G401.6 (cell line): ENCODE data around the gene ST3GAL3.

Experiments used
- FAIRE-seq: peaks from 2 replicates; lab custom pipeline; 2012; peaks lifted over from hg19 to GRCh38; lab: Jason Lieb, UNC

The ST3GAL3 gene

GRCh38 chr1:43879414-43879813, 172.1 kb downstream of the ST3GAL3 start:
- no peak for FAIRE-seq

DNA sequence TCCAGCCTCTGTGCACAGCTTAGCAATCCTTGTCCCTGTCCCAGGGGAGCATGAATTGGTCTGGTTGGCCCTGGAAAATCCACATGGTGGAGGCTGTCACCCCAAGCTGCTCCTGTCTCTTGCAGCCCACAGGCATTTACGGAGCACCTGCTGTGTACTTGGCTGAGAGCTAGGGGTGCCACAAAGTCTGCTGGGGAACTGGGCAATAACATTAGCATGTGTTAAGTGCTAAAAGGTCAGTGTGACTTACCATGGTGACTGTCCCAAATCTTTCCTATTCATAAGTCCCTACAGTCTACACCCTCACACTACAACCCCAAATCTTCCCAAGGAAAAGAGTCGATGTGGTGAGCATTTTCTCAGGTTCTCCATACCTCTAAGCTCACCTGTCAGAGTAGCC, 172.7 kb downstream of the ST3GAL3 start:
- no peak for FAIRE-seq

GRCh38 chr1:43880604-43881003, 173.3 kb downstream of the ST3GAL3 start:
- FAIRE-seq, result no peak

GRCh38 chr1:43881415-43881814, 174.1 kb downstream of the ST3GAL3 start:
- FAIRE-seq, result no peak

- no peak for FAIRE-seq
Measured at GRCh38 chr1:43882763-43883162, 175.4 kb downstream of the ST3GAL3 start.

GRCh38 chr1:43883321-43883720, 176.0 kb downstream of the ST3GAL3 start:
- FAIRE-seq, result no peak

- FAIRE-seq, result no peak
Measured at GRCh38 chr1:43885279-43885801, 178.0 kb downstream of the ST3GAL3 start.

DNA sequence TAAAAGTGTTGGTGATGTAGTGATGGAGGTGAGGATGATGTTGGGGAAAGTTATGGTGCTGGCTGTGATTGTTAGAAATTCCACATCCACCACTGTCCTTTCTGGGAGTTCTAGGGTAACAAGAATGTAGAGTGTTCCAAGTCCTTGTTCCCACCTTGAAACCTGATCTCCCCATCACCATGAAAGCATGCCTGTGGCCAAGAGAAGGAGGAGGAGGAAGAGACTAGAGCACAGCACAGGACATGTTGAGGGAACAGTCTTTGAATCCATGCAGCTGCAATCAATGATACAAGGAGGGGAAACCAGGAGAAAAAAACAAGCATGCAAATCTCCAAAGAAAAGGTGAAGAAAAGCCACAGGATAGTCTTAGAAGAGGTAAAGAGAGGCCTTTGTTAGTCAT, 180.4 kb downstream of the ST3GAL3 start:
- FAIRE-seq, result no peak

DNA sequence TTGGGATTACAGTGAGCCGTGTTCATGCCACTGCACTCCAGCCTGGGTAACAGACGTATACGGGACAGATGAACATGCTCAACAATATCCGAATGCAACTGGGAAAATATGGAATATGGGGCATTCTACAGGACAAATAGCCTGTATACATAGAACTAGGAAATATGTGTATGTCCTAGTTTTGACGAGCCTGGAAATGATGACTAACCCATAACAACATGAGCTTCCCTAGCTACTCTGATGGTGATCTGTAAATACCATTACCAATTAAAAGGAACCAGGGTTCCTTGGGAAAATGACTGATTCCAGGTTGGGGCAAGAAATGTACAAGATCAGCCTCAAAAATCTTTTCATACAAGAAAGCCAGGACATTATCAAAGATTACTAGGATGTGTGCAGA, 183.5 kb downstream of the ST3GAL3 start:
- no peak for FAIRE-seq

DNA sequence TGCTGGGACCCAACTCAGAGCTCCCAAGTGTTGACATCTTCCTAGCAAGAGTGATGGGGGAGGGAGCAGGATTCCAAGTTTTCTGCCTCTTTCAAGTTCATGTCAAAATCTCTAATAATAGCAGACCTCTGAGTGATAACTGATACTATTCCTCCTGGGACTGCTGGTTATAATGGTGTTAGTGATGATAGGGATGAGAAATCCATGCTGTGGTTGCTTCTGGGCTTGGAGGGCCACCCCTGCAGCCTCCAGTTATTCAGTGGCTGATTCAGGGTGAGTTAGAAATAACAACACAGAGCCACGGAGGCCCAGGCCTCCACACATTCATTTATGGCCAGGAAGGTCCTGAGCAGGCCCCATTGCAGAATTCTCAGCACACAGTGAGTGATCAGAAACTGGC, 185.7 kb downstream of the ST3GAL3 start:
- no peak for FAIRE-seq

- FAIRE-seq, result no peak
Measured at GRCh38 chr1:43898981-43899380, 191.6 kb downstream of the ST3GAL3 start.

DNA sequence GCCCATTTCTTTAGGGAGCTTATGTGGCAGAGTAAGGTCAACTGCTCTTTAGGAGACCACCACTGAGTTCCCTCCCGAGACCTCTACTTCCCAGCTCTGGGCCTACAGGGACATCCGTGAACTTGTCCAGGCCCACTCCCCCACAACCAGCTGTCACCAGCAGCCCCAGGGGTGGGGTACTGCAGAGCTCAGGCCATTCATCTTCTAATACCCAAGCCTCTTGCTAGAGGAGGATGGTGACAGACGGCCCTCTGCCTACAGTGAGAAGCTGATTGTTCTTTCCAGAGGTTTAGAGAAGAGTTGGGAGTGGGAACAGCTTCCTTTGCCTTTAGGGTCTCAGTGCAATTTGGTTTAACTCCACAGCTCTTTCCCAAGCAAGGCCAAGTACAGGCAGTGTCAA, 193.1 kb downstream of the ST3GAL3 start:
- no peak for FAIRE-seq

- no peak for FAIRE-seq
Measured at GRCh38 chr1:43901196-43901961, 194.0 kb downstream of the ST3GAL3 start.

DNA sequence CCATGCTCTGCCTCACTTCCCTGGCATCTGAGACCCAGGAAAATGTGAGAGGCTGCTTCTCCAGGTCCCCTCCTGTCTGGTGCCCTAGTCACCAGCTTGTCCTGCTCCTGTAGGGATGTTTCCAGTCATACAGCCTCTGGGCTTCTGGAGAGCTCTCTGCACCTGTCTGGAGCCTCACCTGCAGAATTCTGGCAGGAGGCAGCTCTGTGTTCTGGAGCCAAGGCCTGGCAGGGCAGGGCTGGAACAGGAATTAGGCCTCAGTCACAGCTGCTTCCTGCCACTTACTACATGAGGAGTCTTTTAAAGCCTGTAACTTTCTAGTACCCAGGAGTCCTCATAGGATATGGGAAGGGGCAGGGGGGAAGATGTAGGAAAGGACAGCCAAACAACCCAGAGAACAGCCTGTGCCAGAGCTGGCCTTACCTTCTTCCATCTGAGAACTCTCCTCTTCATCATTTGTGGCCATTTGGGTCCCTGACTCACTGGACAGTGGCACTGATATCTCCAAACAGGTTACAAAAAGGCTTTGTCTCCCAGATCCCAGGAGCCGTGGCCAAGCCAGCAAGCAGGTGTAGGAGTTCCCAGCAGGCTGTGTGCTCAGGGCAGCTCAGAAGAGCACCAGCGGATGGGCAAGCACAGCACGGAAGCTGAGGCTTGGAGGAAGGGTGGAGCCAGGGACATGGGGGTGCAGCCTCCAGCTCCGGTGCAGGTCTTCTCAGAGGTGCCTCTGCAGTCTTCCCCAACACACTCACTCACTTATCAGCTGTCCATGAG, 194.9 kb downstream of the ST3GAL3 start:
- FAIRE-seq, result no peak

DNA sequence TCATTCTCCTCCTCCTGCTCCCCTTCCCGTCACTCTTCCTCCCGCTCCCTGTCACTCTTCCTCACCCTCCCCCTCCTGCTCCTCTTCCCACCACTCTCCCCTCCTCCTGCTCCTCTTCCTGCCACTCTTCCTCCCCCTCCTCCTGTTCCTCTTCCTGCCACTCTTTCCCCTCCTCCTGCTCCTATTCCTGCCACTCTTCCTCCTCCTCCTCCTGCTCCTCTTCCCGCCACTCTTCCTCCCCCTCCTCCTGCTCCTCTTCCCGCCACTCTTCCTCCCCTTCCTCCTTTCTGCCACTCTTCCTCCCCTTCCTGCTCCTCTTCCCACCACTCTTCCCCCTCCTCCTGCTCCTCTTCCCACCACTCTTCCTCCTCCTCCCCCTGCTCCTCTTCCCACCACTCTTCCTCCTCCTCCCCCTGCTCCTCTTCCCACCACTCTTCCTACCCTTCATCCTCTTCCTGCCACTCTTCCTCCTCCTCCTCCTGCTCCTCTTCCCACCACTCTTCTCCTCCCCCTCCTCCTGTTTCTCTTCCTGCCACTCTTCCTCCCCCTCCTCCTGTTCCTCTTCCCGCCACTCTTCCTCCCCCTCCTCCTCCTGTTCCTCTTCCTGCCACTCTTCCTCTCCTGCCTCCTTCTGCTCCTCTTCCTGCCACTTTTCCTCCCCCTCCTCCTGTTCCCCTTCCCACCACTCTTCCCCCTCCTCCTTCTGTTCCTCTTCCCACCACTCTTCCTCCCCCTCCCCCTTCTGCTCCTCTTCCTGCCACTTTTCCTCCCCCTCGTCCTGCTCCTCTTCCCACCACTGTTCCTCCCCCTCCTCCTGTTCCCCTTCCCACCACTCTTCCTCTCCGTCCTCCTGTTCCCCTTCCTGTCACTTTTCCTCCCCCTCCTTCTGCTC, 197.6 kb downstream of the ST3GAL3 start:
- no peak for FAIRE-seq

DNA sequence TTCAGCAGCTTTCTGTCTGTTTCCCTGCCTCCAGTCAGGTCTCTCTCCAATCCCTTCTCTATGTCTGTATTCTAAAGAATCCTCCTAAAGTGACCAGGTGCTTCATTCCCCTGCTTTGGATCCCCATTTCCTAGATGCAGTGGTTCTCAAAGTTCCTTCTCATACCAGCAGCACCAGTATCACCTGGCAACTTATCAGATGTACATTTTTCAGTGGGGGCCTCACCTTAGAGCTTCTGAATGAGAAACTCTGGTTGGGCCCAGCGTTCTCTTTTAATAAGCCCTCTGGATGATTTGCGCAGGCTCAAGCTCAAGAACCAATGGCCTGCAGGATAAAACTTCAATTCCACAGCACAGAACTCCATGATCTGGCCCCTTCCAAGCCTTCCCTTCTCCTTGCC, 200.9 kb downstream of the ST3GAL3 start:
- no peak for FAIRE-seq

DNA sequence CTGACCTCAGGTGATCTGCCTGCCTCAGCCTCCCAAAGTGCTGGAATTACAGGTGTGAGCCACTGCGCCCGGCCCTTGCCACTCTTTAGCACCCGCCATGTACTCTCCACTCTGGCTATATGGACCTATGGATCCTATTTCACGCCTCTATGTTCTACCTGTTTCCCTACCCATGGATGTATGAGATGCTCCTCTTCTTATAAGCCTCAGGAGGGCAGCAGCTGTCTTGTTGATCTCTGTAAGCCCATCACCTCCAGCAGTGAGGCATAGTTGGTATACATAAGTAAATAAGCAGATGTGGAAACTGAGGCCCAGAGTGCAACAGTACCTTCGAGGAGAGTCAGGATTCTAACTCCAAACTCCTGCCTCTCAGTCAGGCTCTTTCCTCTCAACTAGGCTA, 201.5 kb downstream of the ST3GAL3 start:
- no peak for FAIRE-seq

DNA sequence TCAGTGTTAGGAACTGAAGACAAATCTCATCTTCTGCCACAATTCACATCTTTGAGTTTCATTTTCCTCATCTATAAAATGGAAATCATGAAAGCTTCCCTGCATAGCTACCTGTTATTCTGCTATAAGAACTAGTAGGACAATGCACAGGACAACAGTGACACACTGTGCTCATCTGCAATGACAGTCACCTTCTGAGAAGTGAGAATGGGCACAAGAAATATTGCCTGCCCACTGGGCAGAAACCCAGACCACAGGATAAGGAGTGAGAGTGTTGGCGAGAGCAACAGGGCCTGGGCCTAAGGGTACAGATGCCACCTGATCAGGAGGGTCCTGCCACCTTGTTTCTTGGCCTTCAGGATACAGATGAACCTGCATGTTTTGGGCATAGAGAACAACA, 203.0 kb downstream of the ST3GAL3 start:
- FAIRE-seq, result no peak

GRCh38 chr1:43912607-43913006, 205.3 kb downstream of the ST3GAL3 start:
- no peak for FAIRE-seq

GRCh38 chr1:43913051-43913501, 205.7 kb downstream of the ST3GAL3 start:
- no peak for FAIRE-seq

DNA sequence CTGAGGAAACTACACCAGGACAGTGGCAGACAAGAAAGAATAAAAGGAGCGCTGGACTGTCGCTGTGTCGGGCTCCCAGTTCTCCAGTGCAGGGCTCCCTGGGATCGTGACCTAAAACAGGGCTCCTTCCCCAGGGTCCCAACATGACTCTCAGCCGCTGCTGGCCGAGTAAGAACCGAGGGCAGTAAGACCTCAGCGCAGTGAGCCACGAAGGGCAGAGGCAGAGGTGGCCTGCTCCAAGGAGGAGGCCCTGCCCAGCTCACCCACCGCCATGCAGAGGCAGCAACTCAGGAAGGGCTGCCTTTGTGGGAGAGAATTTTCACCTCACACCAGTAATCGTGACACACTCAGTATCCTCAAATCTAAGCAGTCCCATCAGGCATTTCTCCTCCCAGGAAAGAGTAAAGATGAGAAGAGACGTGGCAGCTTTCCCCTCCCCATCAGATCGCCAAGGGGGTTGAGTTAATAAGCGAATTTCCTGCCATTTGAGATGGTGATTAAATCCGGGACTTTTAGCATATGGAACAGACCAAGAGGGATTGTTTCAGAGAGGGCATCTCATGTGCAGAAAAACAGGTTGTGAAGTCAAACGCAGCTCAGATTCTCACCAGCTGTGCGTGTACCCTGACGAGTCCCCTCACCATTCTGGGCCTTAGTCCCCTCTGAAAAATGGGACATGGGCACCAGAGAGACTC, 206.5 kb downstream of the ST3GAL3 start:
- FAIRE-seq, result no peak
